GM20431 (cell line): ENCODE results near the gene GRK5.

ENCODE experiments used
- in situ Hi-C: fragments of 300-500 bp; cut with MseI, MboI; formaldehyde crosslinking; loops from one replicate; pipeline ENCODE4 v1.15.0; 2020; ENCODE audit warnings: low sequenced_read_pairs; ENCODE audit not compliant: unreplicated experiment

GRK5 gene

GRCh38 chr10:119479532-119479931, 272.2 kb downstream of the GRK5 start:
- in situ Hi-C loops, result no loop called here

GRCh38 chr10:119480667-119481066, 273.3 kb downstream of the GRK5 start:
- in situ Hi-C loops, result no loop called here

GRCh38 chr10:119481781-119482426, 274.5 kb downstream of the GRK5 start:
- in situ Hi-C loops, result no loop called here

DNA sequence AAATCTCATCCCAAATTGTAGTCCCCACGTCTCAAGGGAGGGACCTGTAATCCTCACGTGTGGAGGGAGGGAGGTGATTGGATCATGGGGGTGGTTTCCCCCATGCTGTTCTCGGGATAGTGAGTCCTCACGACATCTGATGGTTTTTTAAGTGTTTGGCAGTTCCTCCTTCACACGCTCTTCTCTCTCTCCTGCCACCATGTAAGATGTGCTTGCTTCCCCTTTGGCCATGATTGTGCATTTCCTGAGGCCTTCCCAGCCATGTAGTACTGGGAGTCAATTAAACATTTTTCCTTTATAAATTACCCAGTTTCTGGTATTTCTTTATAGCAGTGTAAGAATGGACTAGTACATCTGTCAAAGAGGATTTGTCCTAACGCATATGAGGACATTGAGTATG, 275.6 kb downstream of the GRK5 start:
- in situ Hi-C loops, result no loop called here

- in situ Hi-C loops, result no loop called here
Observed at GRCh38 chr10:119483839-119484238, 276.5 kb downstream of the GRK5 start.

DNA sequence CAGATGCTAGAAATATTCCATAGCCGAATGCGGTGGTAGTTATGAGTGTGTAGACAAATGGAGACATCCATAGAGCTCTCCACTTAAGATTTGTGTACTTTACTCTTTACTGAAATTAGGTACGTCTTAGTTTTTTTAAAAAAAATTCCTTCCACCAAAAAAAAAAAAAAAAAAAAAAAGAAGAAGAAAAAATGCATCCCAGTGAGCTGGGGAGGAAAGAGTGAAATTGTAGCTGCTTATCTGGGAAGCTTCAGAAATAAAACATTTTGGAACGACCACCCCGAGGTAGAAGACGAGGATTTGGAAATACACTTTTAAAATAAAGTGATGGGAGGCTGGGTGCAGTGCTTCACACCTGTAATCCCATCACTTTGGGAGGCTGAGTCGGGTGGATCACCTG, 281.3 kb downstream of the GRK5 start:
- in situ Hi-C loops, result no loop called here

GRCh38 chr10:119489991-119490326, 282.6 kb downstream of the GRK5 start:
- in situ Hi-C loops, result no loop called here

GRCh38 chr10:119491966-119492757, 284.8 kb downstream of the GRK5 start:
- in situ Hi-C loops, result no loop called here

DNA sequence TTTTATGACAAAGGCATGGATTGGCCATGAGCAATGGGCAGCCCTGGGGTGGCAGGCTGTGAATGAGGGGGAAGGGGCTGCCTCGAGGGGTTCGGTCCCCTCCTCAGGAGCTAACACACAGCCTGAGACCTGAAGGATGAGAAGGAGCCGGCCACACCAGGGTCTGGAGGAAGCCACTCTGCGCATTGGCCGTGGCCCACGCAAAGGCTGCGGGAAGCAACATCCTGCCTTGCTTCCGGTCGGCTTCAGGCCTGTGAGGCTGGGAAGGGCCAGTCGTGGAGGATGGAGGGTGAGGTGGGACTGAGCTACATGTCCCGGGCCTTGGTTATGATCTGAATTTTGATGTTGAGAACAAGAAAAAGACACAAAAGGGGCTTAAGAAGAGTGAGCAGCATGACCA, 285.8 kb downstream of the GRK5 start:
- in situ Hi-C loops, result no loop called here

- in situ Hi-C loops, result no loop called here
Observed at GRCh38 chr10:119494236-119495020, 287.1 kb downstream of the GRK5 start.

DNA sequence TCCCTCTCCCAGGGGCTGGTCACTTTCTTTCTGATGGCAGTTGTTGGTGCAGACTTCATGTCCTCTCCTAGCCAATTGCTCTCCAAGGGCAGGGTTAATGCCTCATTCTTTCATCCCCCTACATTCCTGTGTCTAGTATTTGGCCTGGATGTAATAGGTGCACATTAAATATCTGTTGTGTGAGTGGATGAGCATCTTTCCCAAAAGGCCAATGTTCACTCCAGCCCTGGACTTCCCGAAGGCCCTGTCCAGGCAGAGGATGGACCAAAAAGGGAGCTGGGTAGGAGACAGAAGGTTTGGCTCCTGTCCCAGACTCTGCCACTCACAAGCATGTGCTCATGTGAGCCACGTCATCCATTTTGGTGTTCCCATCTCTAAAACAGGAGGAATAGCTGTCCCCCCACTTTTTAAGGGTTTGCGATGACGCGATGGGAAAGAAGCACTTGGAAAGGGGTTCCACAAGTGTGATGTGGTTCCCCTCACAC, 287.7 kb downstream of the GRK5 start:
- in situ Hi-C loops, result no loop called here

- in situ Hi-C loops, result no loop called here
Observed at GRCh38 chr10:119495545-119495944, 288.2 kb downstream of the GRK5 start.

DNA sequence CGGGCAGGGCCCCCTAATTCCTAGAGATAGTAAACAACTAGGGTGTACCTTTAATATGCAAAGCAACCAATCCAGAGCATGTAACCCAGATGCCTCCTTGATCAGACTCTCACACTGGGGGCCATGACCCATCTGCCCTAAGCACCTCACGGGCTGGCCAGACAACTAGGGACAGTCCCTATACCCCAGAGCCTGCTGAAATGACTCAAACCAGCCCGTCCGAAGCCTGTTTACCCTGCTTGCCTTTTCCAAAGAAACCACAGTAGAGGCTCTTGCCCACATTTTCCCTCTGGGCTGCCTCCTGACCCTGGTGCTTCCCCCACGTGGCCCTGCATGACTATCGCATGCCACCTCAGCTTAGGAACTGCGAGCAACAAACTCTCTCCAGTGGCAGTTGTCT, 288.9 kb downstream of the GRK5 start:
- in situ Hi-C loops, result no loop called here

- in situ Hi-C loops, result no loop called here
Observed at GRCh38 chr10:119497243-119497642, 289.9 kb downstream of the GRK5 start.

DNA sequence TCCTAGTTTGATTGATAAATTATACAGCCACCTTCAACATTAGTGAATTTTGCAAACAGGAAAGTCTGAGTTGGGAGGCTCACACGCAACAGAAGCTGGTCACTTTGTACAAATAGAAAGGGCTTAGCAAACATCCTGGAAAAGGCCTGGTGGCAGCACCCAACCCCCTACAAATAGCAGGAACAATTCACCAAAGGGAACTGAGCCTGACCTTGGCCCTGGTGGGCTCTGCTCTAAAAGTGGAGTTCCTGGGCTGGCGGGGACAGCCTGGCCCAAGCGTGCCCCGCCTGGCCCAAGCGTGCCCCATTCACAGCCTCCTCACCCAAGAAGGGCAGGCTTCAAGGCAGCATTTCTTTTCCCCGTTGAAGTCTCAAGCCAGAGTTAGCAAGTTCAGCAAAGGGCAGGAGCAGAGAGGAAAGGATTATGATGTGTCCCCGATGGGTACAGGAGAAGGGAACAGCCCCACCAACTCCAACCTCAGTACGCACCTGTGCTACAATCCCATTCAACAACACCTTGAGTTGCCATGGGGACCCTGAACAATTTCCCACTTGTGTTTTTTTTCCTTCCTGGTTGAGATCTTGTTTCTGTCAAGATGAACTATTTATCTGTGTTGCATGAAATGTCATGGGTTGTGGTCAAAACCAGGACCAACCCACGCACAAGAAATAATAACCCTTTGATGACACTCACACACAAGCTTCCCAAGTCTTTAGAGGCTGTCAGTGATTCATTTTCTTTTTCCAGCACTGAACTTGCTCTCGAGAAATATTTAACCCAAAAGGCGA, 291.7 kb downstream of the GRK5 start:
- in situ Hi-C loops, result no loop called here

DNA sequence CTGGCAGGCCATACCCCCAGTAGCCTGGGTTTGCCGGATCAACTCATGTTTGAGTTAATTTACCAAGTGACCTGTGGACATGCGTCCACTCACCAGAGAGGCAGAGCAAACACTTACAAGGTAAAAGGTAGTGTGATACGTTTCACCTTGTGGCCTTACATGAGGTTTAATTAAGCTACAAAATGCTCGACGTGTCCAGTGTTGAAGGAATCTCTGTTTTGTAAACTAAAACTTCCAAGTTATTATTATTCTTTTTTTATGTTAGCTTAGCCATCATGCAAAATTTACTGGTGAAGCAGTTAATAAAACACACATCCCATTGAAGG, 292.3 kb downstream of the GRK5 start:
- in situ Hi-C loops, result no loop called here

- in situ Hi-C loops, result no loop called here
Observed at GRCh38 chr10:119500123-119500795, 292.9 kb downstream of the GRK5 start.

GRCh38 chr10:119500821-119501220, 293.4 kb downstream of the GRK5 start:
- in situ Hi-C loops, result no loop called here

- in situ Hi-C loops, result no loop called here
Observed at GRCh38 chr10:119501690-119502089, 294.3 kb downstream of the GRK5 start.

DNA sequence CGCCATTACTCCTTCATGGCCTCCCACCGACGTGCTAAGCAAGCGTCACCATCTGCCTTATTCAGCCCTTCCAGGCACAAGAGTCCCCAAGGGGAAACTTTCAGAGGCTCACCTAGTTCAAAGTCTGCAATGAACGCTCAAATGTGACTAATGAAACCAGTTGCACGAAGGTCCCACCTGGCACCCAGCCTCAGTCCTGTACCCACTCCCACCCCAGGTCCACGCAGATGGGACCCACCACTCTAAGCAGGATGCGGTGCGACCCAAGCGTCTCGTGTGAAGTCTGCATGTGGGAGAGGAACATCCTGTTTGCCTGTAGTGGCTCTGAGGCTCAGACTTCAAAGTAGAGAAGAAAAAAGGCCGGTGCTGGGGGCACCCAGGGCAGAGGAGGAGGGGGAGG, 294.8 kb downstream of the GRK5 start:
- in situ Hi-C loops, result no loop called here
